ENCODE results near the gene PEPD.

The PEPD gene

DNA sequence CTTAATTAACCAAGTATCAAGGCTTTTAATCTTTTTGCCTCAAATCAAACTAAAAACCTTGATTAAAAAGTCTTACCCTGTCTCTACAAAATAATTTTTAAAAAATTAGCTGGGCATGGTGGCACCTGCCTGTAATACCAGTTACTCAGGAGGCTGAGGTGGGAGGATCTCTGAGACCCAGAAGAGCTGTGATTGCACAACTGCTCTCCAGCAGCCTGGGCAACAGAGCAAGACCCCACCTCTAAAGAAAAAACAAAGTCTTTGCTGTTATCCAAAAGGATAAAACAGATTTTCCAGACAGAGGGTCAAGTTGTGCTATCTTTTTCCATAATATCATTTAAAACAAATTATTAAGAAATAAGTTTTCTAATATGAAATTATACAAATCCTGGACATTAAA lies 174.9 kb downstream of the PEPD start:
- no peak for DNase-seq

- DNase-seq, result no peak
These were observed 176.4 kb downstream of the PEPD start for GRCh38 chr19:33345163-33345562.

- DNase-seq, result no peak
These were observed 177.0 kb downstream of the PEPD start for GRCh38 chr19:33344573-33344925.

GRCh38 chr19:33343859-33344572 lies 177.6 kb downstream of the PEPD start:
- no peak for DNase-seq

DNA sequence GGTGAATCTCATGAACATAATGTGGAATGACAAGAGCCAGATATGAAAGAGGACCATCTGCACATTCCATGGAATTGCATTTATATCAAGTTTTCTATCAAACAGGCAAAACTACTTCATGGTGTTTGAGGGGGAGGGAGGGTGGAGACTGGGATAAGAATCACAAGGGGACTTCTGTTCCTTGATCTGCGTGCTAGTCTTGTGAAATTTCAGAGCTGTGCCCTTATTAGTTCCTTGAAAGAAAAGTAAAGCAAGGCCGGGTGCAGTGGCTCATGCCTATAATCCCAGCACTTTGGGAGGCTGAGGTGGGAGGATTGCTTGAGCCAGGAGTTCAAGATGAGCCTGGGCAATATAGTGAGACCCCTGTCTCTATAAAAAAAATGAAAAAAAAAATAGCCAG lies 178.3 kb downstream of the PEPD start:
- DNase-seq, result no peak

DNA sequence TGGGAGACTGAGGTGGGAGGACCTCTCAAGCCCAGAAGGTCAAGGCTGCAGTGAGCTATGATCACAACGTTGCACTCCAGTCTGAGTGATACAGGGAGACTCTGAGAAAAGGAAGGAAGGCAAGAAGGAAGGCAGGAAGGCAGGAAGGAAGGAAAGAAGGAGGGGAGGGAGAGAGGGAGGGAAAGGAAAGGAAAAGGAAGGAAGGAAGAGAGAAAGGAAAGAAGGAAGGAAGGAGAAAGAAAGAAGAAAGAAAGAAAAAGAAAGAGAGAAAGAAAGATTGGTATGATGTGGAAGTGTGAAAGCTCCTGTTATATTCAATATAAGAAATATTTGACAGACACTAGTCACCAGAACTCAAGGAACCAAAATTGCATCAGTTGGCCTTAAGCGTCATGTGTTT lies 180.6 kb downstream of the PEPD start:
- DNase-seq, result no peak

GRCh38 chr19:33339016-33339984 lies 182.3 kb downstream of the PEPD start:
- no peak for DNase-seq

Measured in activated CD4-positive, alpha-beta T cell treated with anti-CD3 and anti-CD28 coated beads, Interleukin-2, amount 50 U/mL, for 4 hours (primary cell).